ENCODE data around the gene BORCS6. TPM values are rescaled to one million over a fixed set of nuclear protein-coding genes. Genes with fewer than 3 reads are reported as not detected.

BORCS6 gene
- total and polyA plus RNA-seq, 2 donors (not counting 1 experiment from before 2014, with no cell fraction given): 9.7 to 20.2 TPM

- ATAC-seq (ENCODE audit: low read depth): peak; percentile 43
- H2AFZ ChIP-seq (ENCODE audit: insufficient read depth, low read depth, low read length, poor library complexity, severe bottlenecking): peak overlapping the region; percentile 82
- H3K9me3 Mint-ChIP-seq (ENCODE audit: insufficient read depth): no peaks in the 10 kb centered on the region
- H3K27me3 ChIP-seq (replicated peaks in 1 of 4; ENCODE audit: control extremely low read depth in 1 of 4, control insufficient read depth in 3 of 4, insufficient read depth in 4 of 4, low read length in 3 of 4): no peaks in the 10 kb centered on the region
- peak overlapping the region; percentile 90 to 93 for H3K27ac ChIP-seq (ENCODE audit: low read length in 2 of 2)
- H3K4me3 ChIP-seq (ENCODE audit: control extremely low read depth in 1 of 5, extremely low read depth in 1 of 5, insufficient read depth in 1 of 5, low read depth in 2 of 5, low read length in 4 of 5): peak overlapping the region; percentile 75 to 100 (median 78)
- peak overlapping the region; percentile 96 for H3K27ac Mint-ChIP-seq
- peaks cover 0 to 15% of the 10 kb centered on the region in 2 experiments for H3K36me3 ChIP-seq (replicated peaks in 1 of 2; ENCODE audit: control extremely low read depth in 1 of 2, control insufficient read depth in 1 of 2, extremely low read depth in 1 of 2, insufficient read depth in 2 of 2, low read length in 1 of 2)
- peak overlapping the region; percentile 82 for H3K4me2 ChIP-seq (replicated peaks; ENCODE audit: low read depth, low read length, poor library complexity, severe bottlenecking)
- H4K20me1 ChIP-seq (ENCODE audit: control insufficient read depth, insufficient read depth, low read length, poor library complexity, severe bottlenecking): peaks cover 10% of the 10 kb centered on the region
- H3K4me1 ChIP-seq (ENCODE audit: control insufficient read depth in 2 of 2, insufficient read depth in 2 of 2, low read length in 2 of 2): peaks cover 32 to 50% of the 10 kb centered on the region in 2 donors
- H3K4me1 Mint-ChIP-seq: peaks cover 63% of the 10 kb centered on the region
- H3K4me3 Mint-ChIP-seq: peak overlapping the region; percentile 89
- DNase-seq: peak; percentile 95
- peaks cover 6% of the 10 kb centered on the region for H3K79me2 ChIP-seq (ENCODE audit: control insufficient read depth, insufficient read depth, low read length)
- H3K9me3 ChIP-seq (ENCODE audit: control extremely low read depth in 1 of 3, control insufficient read depth in 2 of 3, insufficient read depth in 1 of 3, low read length in 2 of 3): no peaks in the 10 kb centered on the region
- H3K27me3 Mint-ChIP-seq: no peaks in the 10 kb centered on the region
- POLR2A ChIA-PET: interaction anchor here (0.7 to 7.5 kb wide), 15 partner anchors 12 to 103 kb away, joined by 3 to 158 read pairs (median 9); partner anchors contain the start of genes AURKB, BORCS6, CTC1 and HES7
- intact Hi-C loops (cut with micrococcal nuclease): loop anchor here (1.0 to 10.0 kb wide), 12 partner anchors 12 to 212 kb away; partner anchors contain the start of genes AURKB, NDEL1, RANGRF and RPL26
- under 1% methylated on average over 49 of the region's 49 CpGs for WGBS (ENCODE audit: insufficient coverage)
- CTCF ChIA-PET: interaction anchor here (0.7 to 7.6 kb wide), 19 partner anchors 10 to 291 kb away, joined by 3 to 86 read pairs (median 7); partner anchors contain the start of genes AURKB, BORCS6, CNTROB and CTC1
- peak overlapping the region; percentile 75 for H3K9ac ChIP-seq (ENCODE audit: low read length)
- TF ChIP-seq EZH2 (IDR thresholded peaks at IDR 0.05; ENCODE audit: borderline replicate concordance, insufficient read depth, low read depth, low read length, poor library complexity, severe bottlenecking): no peak
- TF ChIP-seq, protein P1, sequence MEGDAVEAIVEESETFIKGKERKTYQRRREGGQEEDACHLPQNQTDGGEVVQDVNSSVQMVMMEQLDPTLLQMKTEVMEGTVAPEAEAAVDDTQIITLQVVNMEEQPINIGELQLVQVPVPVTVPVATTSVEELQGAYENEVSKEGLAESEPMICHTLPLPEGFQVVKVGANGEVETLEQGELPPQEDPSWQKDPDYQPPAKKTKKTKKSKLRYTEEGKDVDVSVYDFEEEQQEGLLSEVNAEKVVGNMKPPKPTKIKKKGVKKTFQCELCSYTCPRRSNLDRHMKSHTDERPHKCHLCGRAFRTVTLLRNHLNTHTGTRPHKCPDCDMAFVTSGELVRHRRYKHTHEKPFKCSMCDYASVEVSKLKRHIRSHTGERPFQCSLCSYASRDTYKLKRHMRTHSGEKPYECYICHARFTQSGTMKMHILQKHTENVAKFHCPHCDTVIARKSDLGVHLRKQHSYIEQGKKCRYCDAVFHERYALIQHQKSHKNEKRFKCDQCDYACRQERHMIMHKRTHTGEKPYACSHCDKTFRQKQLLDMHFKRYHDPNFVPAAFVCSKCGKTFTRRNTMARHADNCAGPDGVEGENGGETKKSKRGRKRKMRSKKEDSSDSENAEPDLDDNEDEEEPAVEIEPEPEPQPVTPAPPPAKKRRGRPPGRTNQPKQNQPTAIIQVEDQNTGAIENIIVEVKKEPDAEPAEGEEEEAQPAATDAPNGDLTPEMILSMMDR (IDR thresholded peaks at IDR 0.05): no peak
These were observed 32.8 kb upstream of the BORCS6 start for GRCh38 chr17:8222630-8223355.

DNA sequence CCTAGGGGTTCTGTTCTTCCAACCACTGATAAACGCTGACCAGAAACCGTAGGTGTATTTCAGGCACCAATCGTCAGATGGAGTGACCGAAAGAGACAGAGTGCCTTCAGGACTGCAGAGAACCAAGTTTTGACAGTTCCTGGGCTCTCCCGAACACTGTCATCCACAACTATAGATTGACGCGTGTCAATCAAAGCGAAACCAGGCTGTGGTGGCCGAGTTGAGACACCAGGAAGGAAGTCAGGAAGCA is 32.3 kb upstream of the BORCS6 start:
- Histone ChIP-seq H3K79me2 (ENCODE audit: control insufficient read depth, insufficient read depth, low read length) (peaks cover 6% of the 10 kb centered on the region), H3K27me3 (replicated peaks in 1 of 4; ENCODE audit: control extremely low read depth in 1 of 4, control insufficient read depth in 3 of 4, insufficient read depth in 4 of 4, low read length in 3 of 4) (no peaks in the 10 kb centered on the region), H2AFZ (ENCODE audit: insufficient read depth, low read depth, low read length, poor library complexity, severe bottlenecking) (peak overlapping the region; percentile 82), H4K20me1 (ENCODE audit: control insufficient read depth, insufficient read depth, low read length, poor library complexity, severe bottlenecking) (peaks cover 6% of the 10 kb centered on the region), H3K27ac (ENCODE audit: low read length in 2 of 2) (peak overlapping the region; percentile 90 to 93), H3K36me3 (replicated peaks in 1 of 2; ENCODE audit: control extremely low read depth in 1 of 2, control insufficient read depth in 1 of 2, extremely low read depth in 1 of 2, insufficient read depth in 2 of 2, low read length in 1 of 2) (peaks cover 0 to 10% of the 10 kb centered on the region in 2 experiments), H3K4me1 (ENCODE audit: control insufficient read depth in 2 of 2, insufficient read depth in 2 of 2, low read length in 2 of 2) (peaks cover 30 to 50% of the 10 kb centered on the region in 2 donors), H3K4me2 (replicated peaks; ENCODE audit: low read depth, low read length, poor library complexity, severe bottlenecking) (peak overlapping the region; percentile 82), H3K9ac (ENCODE audit: low read length) (peak overlapping the region; percentile 75), H3K9me3 (ENCODE audit: control extremely low read depth in 1 of 3, control insufficient read depth in 2 of 3, insufficient read depth in 1 of 3, low read length in 2 of 3) (no peaks in the 10 kb centered on the region), H3K4me3 (ENCODE audit: control extremely low read depth in 1 of 5, extremely low read depth in 1 of 5, insufficient read depth in 1 of 5, low read depth in 2 of 5, low read length in 4 of 5) (peak overlapping the region; percentile 75 to 100 (median 78))
- no peak for TF ChIP-seq EZH2 (IDR thresholded peaks at IDR 0.05; ENCODE audit: borderline replicate concordance, insufficient read depth, low read depth, low read length, poor library complexity, severe bottlenecking)
- TF ChIP-seq, protein P1 (IDR thresholded peaks at IDR 0.05): no peak
- ATAC-seq (ENCODE audit: low read depth): peak; percentile 35
- Mint-ChIP-seq H3K4me1 (peaks cover 60% of the 10 kb centered on the region), H3K27me3 (no peaks in the 10 kb centered on the region), H3K4me3 (peak overlapping the region; percentile 89), H3K9me3 (ENCODE audit: insufficient read depth) (no peaks in the 10 kb centered on the region), H3K27ac (peak overlapping the region; percentile 96)
- intact Hi-C loops (cut with micrococcal nuclease): loop anchor here (1.0 to 10.0 kb wide), 10 partner anchors 12 to 212 kb away; partner anchors contain the start of genes AURKB, NDEL1 and SLC25A35
- 2% methylated on average over 9 of the region's 9 CpGs for WGBS (ENCODE audit: insufficient coverage)
- POLR2A ChIA-PET: interaction anchor here (0.5 to 7.5 kb wide), 16 partner anchors 12 to 103 kb away, joined by 3 to 158 read pairs (median 9); partner anchors contain the start of genes AURKB, BORCS6, CTC1 and HES7
- peak; percentile 97 for DNase-seq
- CTCF ChIA-PET: interaction anchor here (0.7 to 7.6 kb wide), 19 partner anchors 11 to 535 kb away, joined by 3 to 86 read pairs (median 5); partner anchors contain the start of genes AURKB, BORCS6, CTC1 and HES7
